ENCODE data around the gene VPS37D.

DNA sequence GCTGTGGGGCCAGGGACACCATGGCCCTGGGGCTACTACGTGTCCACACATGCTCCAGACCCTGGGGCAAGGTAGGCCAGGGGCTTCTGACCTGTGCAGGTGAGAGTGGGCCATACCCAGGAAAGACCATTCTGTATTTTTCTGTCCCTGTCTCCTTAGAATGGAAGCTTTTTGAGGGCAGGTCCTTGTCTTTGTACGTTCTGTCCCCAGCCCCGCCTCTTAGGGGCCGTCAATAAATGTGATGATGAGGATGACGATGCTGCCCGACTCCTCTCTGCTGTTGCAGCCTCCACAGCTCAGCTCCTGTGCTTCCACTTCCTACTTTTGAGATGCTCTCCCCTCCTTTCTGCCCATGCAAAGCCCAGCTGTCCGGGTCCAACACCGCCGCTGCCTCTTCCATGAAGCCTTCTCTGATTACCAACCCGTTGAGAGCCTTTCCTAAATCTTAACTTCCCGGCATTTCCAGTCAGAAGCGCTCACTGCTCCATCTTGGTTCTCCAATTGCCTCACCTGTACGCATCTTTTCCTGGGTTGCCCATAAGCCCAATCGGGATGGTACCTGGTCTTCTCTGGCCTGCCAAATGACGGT, 4.3 kb downstream of the VPS37D start:
- TF ChIP-seq, protein P1, sequence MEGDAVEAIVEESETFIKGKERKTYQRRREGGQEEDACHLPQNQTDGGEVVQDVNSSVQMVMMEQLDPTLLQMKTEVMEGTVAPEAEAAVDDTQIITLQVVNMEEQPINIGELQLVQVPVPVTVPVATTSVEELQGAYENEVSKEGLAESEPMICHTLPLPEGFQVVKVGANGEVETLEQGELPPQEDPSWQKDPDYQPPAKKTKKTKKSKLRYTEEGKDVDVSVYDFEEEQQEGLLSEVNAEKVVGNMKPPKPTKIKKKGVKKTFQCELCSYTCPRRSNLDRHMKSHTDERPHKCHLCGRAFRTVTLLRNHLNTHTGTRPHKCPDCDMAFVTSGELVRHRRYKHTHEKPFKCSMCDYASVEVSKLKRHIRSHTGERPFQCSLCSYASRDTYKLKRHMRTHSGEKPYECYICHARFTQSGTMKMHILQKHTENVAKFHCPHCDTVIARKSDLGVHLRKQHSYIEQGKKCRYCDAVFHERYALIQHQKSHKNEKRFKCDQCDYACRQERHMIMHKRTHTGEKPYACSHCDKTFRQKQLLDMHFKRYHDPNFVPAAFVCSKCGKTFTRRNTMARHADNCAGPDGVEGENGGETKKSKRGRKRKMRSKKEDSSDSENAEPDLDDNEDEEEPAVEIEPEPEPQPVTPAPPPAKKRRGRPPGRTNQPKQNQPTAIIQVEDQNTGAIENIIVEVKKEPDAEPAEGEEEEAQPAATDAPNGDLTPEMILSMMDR (conservative IDR thresholded peaks at IDR 0.05; ENCODE audit: low read depth, low read length): no peak
- TF ChIP-seq EZH2 (IDR thresholded peaks at IDR 0.05; ENCODE audit: borderline replicate concordance, low read depth, low read length, poor library complexity, severe bottlenecking): no peak
